Stomach smooth muscle (tissue), 2 donors: ENCODE data around the gene SKA3.
"Not testable (repeated sequence)": the region's sequence is repeated elsewhere in the genome, so short reads cannot be mapped to it uniquely, and the experiment has no call there.

ENCODE experiments used
- H3K27ac ChIP-seq: one replicate; pipeline ENCODE4 v1.7.0; 2013; ENCODE audit warnings: mild to moderate bottlenecking, low read length, inconsistent platforms
- H3K27me3 ChIP-seq, 2 donors: one replicate each; pipeline ENCODE4 v1.7.0; 2013; ENCODE audit warnings: low read length in 2 of 2; ENCODE audit not compliant: insufficient read depth in 2 of 2, control insufficient read depth in 1 of 2
- H3K36me3 ChIP-seq, 2 donors: one replicate each; pipeline ENCODE4 v1.7.0; 2013; ENCODE audit warnings: low read length in 2 of 2; ENCODE audit not compliant: control insufficient read depth in 2 of 2, insufficient read depth in 2 of 2
- H3K4me1 ChIP-seq: one replicate; pipeline ENCODE4 v1.7.0; 2013; ENCODE audit warnings: low read length; ENCODE audit not compliant: control insufficient read depth, insufficient read depth
- H3K4me3 ChIP-seq, 2 donors: one replicate each; pipeline ENCODE4 v1.7.0; 2013; ENCODE audit warnings: low read length in 2 of 2
- H3K9ac ChIP-seq, 2 donors: one replicate each; pipeline ENCODE4 v1.7.0; 2013; ENCODE audit warnings: low read length in 2 of 2, mild to moderate bottlenecking in 1 of 2
- H3K9me3 ChIP-seq, 2 donors: one replicate each; pipeline ENCODE4 v1.7.0; 2013; ENCODE audit warnings: low read length in 2 of 2; ENCODE audit not compliant: control insufficient read depth in 2 of 2
- donor health status: healthy.
- donor health status: Pancreatic carcinoma.

The SKA3 gene

GRCh38 chr13:21165606-21166005 is 10.7 kb downstream of the SKA3 start:
- not testable (repeated sequence) for H3K4me3 ChIP-seq, H3K4me1 ChIP-seq, H3K9me3 ChIP-seq, H3K9ac ChIP-seq, H3K27ac ChIP-seq, H3K36me3 ChIP-seq, H3K27me3 ChIP-seq

GRCh38 chr13:21164631-21165030 is 11.7 kb downstream of the SKA3 start:
- no peaks in the 10 kb centered on the region for H3K4me1 ChIP-seq

GRCh38 chr13:21152251-21152899 is 24.0 kb downstream of the SKA3 start:
- H3K9ac ChIP-seq, result no peak overlapping the region
- no peak overlapping the region for H3K27ac ChIP-seq
- H3K27me3 ChIP-seq, result no peaks in the 10 kb centered on the region
- peaks cover 7 to 8% of the 10 kb centered on the region in 2 donors for H3K36me3 ChIP-seq
- no peaks in the 10 kb centered on the region for H3K9me3 ChIP-seq
- no peak overlapping the region for H3K4me3 ChIP-seq
- no peaks in the 10 kb centered on the region for H3K4me1 ChIP-seq

More at GRCh38 chr13:21164631-21165030, 11.7 kb downstream of the SKA3 start:
- H3K9me3 ChIP-seq, result no peaks in the 10 kb centered on the region
- no peak overlapping the region for H3K4me3 ChIP-seq
- H3K27ac ChIP-seq, result no peak overlapping the region
- no peaks in the 10 kb centered on the region for H3K36me3 ChIP-seq
- no peaks in the 10 kb centered on the region for H3K27me3 ChIP-seq
- no peak overlapping the region for H3K9ac ChIP-seq

- no peak overlapping the region for H3K27ac ChIP-seq
- H3K36me3 ChIP-seq, result peaks cover 16 to 17% of the 10 kb centered on the region in 2 donors
- H3K27me3 ChIP-seq, result no peaks in the 10 kb centered on the region
- H3K4me3 ChIP-seq, result no peak overlapping the region
- H3K9me3 ChIP-seq, result no peaks in the 10 kb centered on the region
- H3K4me1 ChIP-seq, result no peaks in the 10 kb centered on the region
- H3K9ac ChIP-seq, result no peak overlapping the region
Measured at GRCh38 chr13:21150013-21150412, 26.3 kb downstream of the SKA3 start.

- H3K27ac ChIP-seq, result no peak overlapping the region
- H3K4me1 ChIP-seq, result no peaks in the 10 kb centered on the region
- peaks cover 17 to 18% of the 10 kb centered on the region in 2 donors for H3K36me3 ChIP-seq
- H3K27me3 ChIP-seq, result no peaks in the 10 kb centered on the region
- H3K9me3 ChIP-seq, result no peaks in the 10 kb centered on the region
- no peak overlapping the region for H3K9ac ChIP-seq
- no peak overlapping the region for H3K4me3 ChIP-seq
Measured at GRCh38 chr13:21149568-21149967, 26.8 kb downstream of the SKA3 start.

- no peak overlapping the region for H3K9ac ChIP-seq
Measured at GRCh38 chr13:21148557-21149258, 27.6 kb downstream of the SKA3 start.

GRCh38 chr13:21147827-21148226 is 28.5 kb downstream of the SKA3 start:
- Histone ChIP-seq H3K9ac (no peak overlapping the region), H3K9me3 (no peaks in the 10 kb centered on the region), H3K27ac (no peak overlapping the region), H3K27me3 (no peaks in the 10 kb centered on the region), H3K4me1 (peaks cover 1% of the 10 kb centered on the region), H3K4me3 (no peak overlapping the region), H3K36me3 (peaks cover 19 to 20% of the 10 kb centered on the region in 2 donors)

More at GRCh38 chr13:21148557-21149258, 27.6 kb downstream of the SKA3 start:
- Histone ChIP-seq H3K9me3 (no peaks in the 10 kb centered on the region), H3K4me1 (no peaks in the 10 kb centered on the region), H3K4me3 (no peak overlapping the region), H3K27me3 (no peaks in the 10 kb centered on the region), H3K36me3 (peaks cover 17 to 19% of the 10 kb centered on the region in 2 donors), H3K27ac (no peak overlapping the region)

- Histone ChIP-seq H3K4me1 (peaks cover 9% of the 10 kb centered on the region), H3K9ac (no peak overlapping the region), H3K27ac (no peak overlapping the region), H3K4me3 (peak overlapping the region; percentile 30 to 40), H3K27me3 (no peaks in the 10 kb centered on the region), H3K36me3 (peaks cover 19 to 20% of the 10 kb centered on the region in 2 donors), H3K9me3 (no peaks in the 10 kb centered on the region)
Measured at GRCh38 chr13:21142766-21143165, 33.6 kb downstream of the SKA3 start.

GRCh38 chr13:21139374-21139773 is 37.0 kb downstream of the SKA3 start:
- peaks cover 9% of the 10 kb centered on the region for H3K4me1 ChIP-seq
- H3K9ac ChIP-seq, result peak overlapping the region in 1 of 2 donors; percentile 98
- H3K4me3 ChIP-seq, result peak overlapping the region; percentile 78 to 98
- H3K27ac ChIP-seq, result no peak overlapping the region
- H3K27me3 ChIP-seq, result no peaks in the 10 kb centered on the region
- peaks cover 3 to 6% of the 10 kb centered on the region in 2 donors for H3K36me3 ChIP-seq
- no peaks in the 10 kb centered on the region for H3K9me3 ChIP-seq

GRCh38 chr13:21138561-21138960 is 37.8 kb downstream of the SKA3 start:
- Histone ChIP-seq H3K9me3 (no peaks in the 10 kb centered on the region), H3K4me1 (peaks cover 9% of the 10 kb centered on the region), H3K36me3 (peaks cover 3 to 6% of the 10 kb centered on the region in 2 donors), H3K9ac (no peak overlapping the region), H3K4me3 (no peak overlapping the region), H3K27ac (no peak overlapping the region), H3K27me3 (no peaks in the 10 kb centered on the region)

GRCh38 chr13:21137696-21138095 is 38.7 kb downstream of the SKA3 start:
- no peak overlapping the region for H3K9ac ChIP-seq
- no peaks in the 10 kb centered on the region for H3K27me3 ChIP-seq
- peaks cover 1 to 3% of the 10 kb centered on the region in 2 donors for H3K36me3 ChIP-seq
- H3K4me1 ChIP-seq, result peaks cover 7% of the 10 kb centered on the region
- H3K27ac ChIP-seq, result no peak overlapping the region
- H3K9me3 ChIP-seq, result no peaks in the 10 kb centered on the region
- H3K4me3 ChIP-seq, result no peak overlapping the region
